AG09309 (cell line): ENCODE results near the gene NUCB1.
"Not testable (repeated sequence)": the region's sequence is repeated elsewhere in the genome, so short reads cannot be mapped to it uniquely, and the experiment has no call there.

Experiments used
- DNase-seq: peaks from one replicate; pipeline ENCODE4 v3.0.0-alpha.2; 2010; ENCODE audit warnings: low read depth
- H3K4me3 ChIP-seq: 2 replicates; pipeline ENCODE4 v1.5.1; 2011; ENCODE audit warnings: mild to moderate bottlenecking, low read depth, low read length, moderate library complexity; ENCODE audit not compliant: control insufficient read depth
- CTCF ChIP-seq: IDR thresholded peaks from 2 replicates; pipeline ENCODE4 v1.5.1; 2011; ENCODE audit warnings: mild to moderate bottlenecking, low read depth, low read length, inconsistent platforms; ENCODE audit not compliant: insufficient read depth, control insufficient read depth; ENCODE audit errors: missing control alignments

The NUCB1 gene

GRCh38 chr19:48910803-48911202, 10.7 kb downstream of the NUCB1 start:
- no peak overlapping the region for H3K4me3 ChIP-seq
- no peak for DNase-seq
- no peak for TF ChIP-seq CTCF

GRCh38 chr19:48913114-48913889, 13.2 kb downstream of the NUCB1 start:
- no peak overlapping the region for H3K4me3 ChIP-seq
- no peak for TF ChIP-seq CTCF
- DNase-seq, result no peak

- TF ChIP-seq CTCF, result no peak
- no peak overlapping the region for H3K4me3 ChIP-seq
Measured at GRCh38 chr19:48914181-48914580, 14.1 kb downstream of the NUCB1 start.

GRCh38 chr19:48915757-48916156, 15.6 kb downstream of the NUCB1 start:
- DNase-seq, result no peak
- H3K4me3 ChIP-seq, result no peak overlapping the region
- TF ChIP-seq CTCF, result no peak

More at GRCh38 chr19:48914181-48914580, 14.1 kb downstream of the NUCB1 start:
- DNase-seq, result no peak

- TF ChIP-seq CTCF, result no peak
- no peak for DNase-seq
- no peak overlapping the region for H3K4me3 ChIP-seq
Measured at GRCh38 chr19:48918071-48918470, 18.0 kb downstream of the NUCB1 start.

- TF ChIP-seq CTCF, result no peak
- no peak overlapping the region for H3K4me3 ChIP-seq
- no peak for DNase-seq
Measured at GRCh38 chr19:48918801-48919247, 18.7 kb downstream of the NUCB1 start.

GRCh38 chr19:48919271-48919670, 19.2 kb downstream of the NUCB1 start:
- H3K4me3 ChIP-seq, DNase-seq: not testable (repeated sequence)
